Erythroblast (primary cell): ENCODE measurements around the gene COL6A1.

Experiments
- GATA1 ChIP-seq: IDR thresholded peaks from 2 replicates; pipeline ENCODE4 v1.6.1; 2011; ENCODE audit warnings: low read depth, mild to moderate bottlenecking, control low read depth, low read length, moderate library complexity
- POLR2A ChIP-seq: IDR thresholded peaks from 2 replicates; pipeline ENCODE4 v1.6.1; 2011; ENCODE audit warnings: mild to moderate bottlenecking, low read length

DNA sequence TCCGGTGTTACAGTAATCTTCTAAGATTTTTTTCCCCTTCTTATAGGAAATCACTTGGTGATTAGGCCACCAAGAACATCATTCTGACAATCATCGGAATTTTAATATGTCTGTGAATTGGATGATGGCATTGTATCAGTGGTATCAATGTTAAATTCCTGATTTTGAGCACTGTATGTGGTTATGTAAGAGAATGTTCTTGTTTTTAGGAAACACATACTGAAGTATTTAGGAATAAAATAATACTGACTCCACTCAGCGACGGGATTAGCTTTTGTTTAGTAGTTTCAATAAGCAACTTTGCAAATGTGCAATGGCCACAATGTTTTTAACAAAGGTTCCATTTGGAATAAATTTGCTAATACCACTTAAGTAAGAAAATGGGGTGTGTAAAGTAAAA is 30.6 kb downstream of the COL6A1 start:
- TF ChIP-seq POLR2A (no peak), GATA1 (no peak)
